OCI-M1 (cell line): ENCODE results near the gene DCAF11.

ENCODE experiments used
- DNase-seq: peaks from one replicate; lab custom pipeline; 2025; lab: John Stamatoyannopoulos, UW

Gene DCAF11

GRCh38 chr14:24160850-24161804 lies 46.5 kb downstream of the DCAF11 start, which contains the start of gene IRF9:
TSS of gene IRF9 (plus strand) at chr14:24161265. CDS start at chr14:24162145, 880 bp downstream.
- peak; percentile 98 for DNase-seq

- no peak for DNase-seq
Observed at GRCh38 chr14:24162093-24162492, 47.5 kb downstream of the DCAF11 start.

GRCh38 chr14:24164518-24164991 lies 50.0 kb downstream of the DCAF11 start:
- DNase-seq = no peak

- no peak for DNase-seq
Observed at GRCh38 chr14:24165785-24166184, 51.2 kb downstream of the DCAF11 start.

- peak; percentile 57 for DNase-seq
Observed at GRCh38 chr14:24167469-24168114, 53.0 kb downstream of the DCAF11 start.

- peak; percentile 94 for DNase-seq
Observed at GRCh38 chr14:24171422-24172260, 57.1 kb downstream of the DCAF11 start, which contains the start of gene REC8. TSS of gene REC8 (plus strand) at chr14:24172080. CDS start at chr14:24172553, 473 bp downstream.

GRCh38 chr14:24172261-24172860 lies 57.8 kb downstream of the DCAF11 start:
- no peak for DNase-seq

- DNase-seq = no peak
Observed at GRCh38 chr14:24172871-24173281, 58.3 kb downstream of the DCAF11 start.
